ENCODE data around the gene CFAP61.

Gene CFAP61

GRCh38 chr20:20160520-20160919 lies 108.2 kb downstream of the CFAP61 start:
- Mint-ChIP-seq H3K36me3 (no peaks in the 10 kb centered on the region), H3K4me3 (no peak overlapping the region), H3K9me3 (no peaks in the 10 kb centered on the region), H3K27ac (no peak overlapping the region), H3K4me1 (peaks cover 7% of the 10 kb centered on the region)
- DNase-seq (ENCODE audit: low spot score in 2 of 2) (no peak), ATAC-seq (no peak)

- peaks cover 7% of the 10 kb centered on the region for H3K4me1 Mint-ChIP-seq
- H3K9me3 Mint-ChIP-seq, result no peaks in the 10 kb centered on the region
- H3K36me3 Mint-ChIP-seq, result no peaks in the 10 kb centered on the region
- ATAC-seq, result no peak
- H3K27ac Mint-ChIP-seq, result no peak overlapping the region
- DNase-seq (ENCODE audit: low spot score in 2 of 2), result no peak
- H3K4me3 Mint-ChIP-seq, result no peak overlapping the region
These were observed 109.3 kb downstream of the CFAP61 start for GRCh38 chr20:20161611-20162010.

- H3K9me3 Mint-ChIP-seq, result peaks cover 2% of the 10 kb centered on the region
- ATAC-seq (no peak), DNase-seq (ENCODE audit: low spot score in 2 of 2) (no peak)
- no peaks in the 10 kb centered on the region for H3K4me1 Mint-ChIP-seq
- no peaks in the 10 kb centered on the region for H3K36me3 Mint-ChIP-seq
- no peak overlapping the region for H3K27ac Mint-ChIP-seq
- no peak overlapping the region for H3K4me3 Mint-ChIP-seq
These were observed 115.4 kb downstream of the CFAP61 start for GRCh38 chr20:20167698-20168097.

GRCh38 chr20:20173254-20173653 lies 120.9 kb downstream of the CFAP61 start:
- Mint-ChIP-seq H3K4me1 (no peaks in the 10 kb centered on the region), H3K27ac (no peak overlapping the region), H3K4me3 (no peak overlapping the region), H3K9me3 (peaks cover 2% of the 10 kb centered on the region), H3K36me3 (no peaks in the 10 kb centered on the region)
- DNase-seq (ENCODE audit: low spot score in 2 of 2) (no peak), ATAC-seq (no peak)

GRCh38 chr20:20174089-20174835 lies 121.9 kb downstream of the CFAP61 start:
- DNase-seq (ENCODE audit: low spot score in 2 of 2) (no peak), ATAC-seq (no peak)
- Mint-ChIP-seq H3K36me3 (no peaks in the 10 kb centered on the region), H3K4me3 (no peak overlapping the region), H3K9me3 (peaks cover 2% of the 10 kb centered on the region), H3K27ac (no peak overlapping the region), H3K4me1 (peaks cover 1% of the 10 kb centered on the region)

- Mint-ChIP-seq H3K4me3 (no peak overlapping the region), H3K36me3 (no peaks in the 10 kb centered on the region), H3K9me3 (peaks cover 5% of the 10 kb centered on the region), H3K4me1 (peaks cover 23% of the 10 kb centered on the region), H3K27ac (no peak overlapping the region)
- ATAC-seq (no peak), DNase-seq (ENCODE audit: low spot score in 2 of 2) (no peak)
These were observed 129.0 kb downstream of the CFAP61 start for GRCh38 chr20:20181322-20181721.

GRCh38 chr20:20184149-20184548 lies 131.8 kb downstream of the CFAP61 start:
- H3K4me3 Mint-ChIP-seq, result no peak overlapping the region
- no peak overlapping the region for H3K27ac Mint-ChIP-seq
- H3K4me1 Mint-ChIP-seq, result peaks cover 28% of the 10 kb centered on the region
- DNase-seq (ENCODE audit: low spot score in 2 of 2) (peak in 1 of 2 donors; percentile 50), ATAC-seq (no peak)
- peaks cover 5% of the 10 kb centered on the region for H3K9me3 Mint-ChIP-seq
- H3K36me3 Mint-ChIP-seq, result no peaks in the 10 kb centered on the region

- no peak for DNase-seq (ENCODE audit: low spot score in 2 of 2)
- no peak for ATAC-seq
- Mint-ChIP-seq H3K27ac (no peak overlapping the region), H3K9me3 (peaks cover 2% of the 10 kb centered on the region), H3K4me3 (no peak overlapping the region), H3K36me3 (no peaks in the 10 kb centered on the region), H3K4me1 (peaks cover 22% of the 10 kb centered on the region)
These were observed 132.4 kb downstream of the CFAP61 start for GRCh38 chr20:20184706-20185105.

- Mint-ChIP-seq H3K4me3 (no peak overlapping the region), H3K36me3 (no peaks in the 10 kb centered on the region), H3K27ac (no peak overlapping the region), H3K4me1 (peaks cover 16% of the 10 kb centered on the region), H3K9me3 (peaks cover 2% of the 10 kb centered on the region)
- DNase-seq (ENCODE audit: low spot score in 2 of 2) (no peak), ATAC-seq (peak; percentile 45)
These were observed 136.3 kb downstream of the CFAP61 start for GRCh38 chr20:20188647-20189046.

- no peaks in the 10 kb centered on the region for H3K36me3 Mint-ChIP-seq
- H3K9me3 Mint-ChIP-seq, result no peaks in the 10 kb centered on the region
- no peak overlapping the region for H3K27ac Mint-ChIP-seq
- ATAC-seq (no peak), DNase-seq (ENCODE audit: low spot score in 2 of 2) (no peak)
- no peak overlapping the region for H3K4me3 Mint-ChIP-seq
- H3K4me1 Mint-ChIP-seq, result peaks cover 16% of the 10 kb centered on the region
These were observed 140.0 kb downstream of the CFAP61 start for GRCh38 chr20:20192366-20192765.

GRCh38 chr20:20195021-20195705 lies 142.8 kb downstream of the CFAP61 start:
- no peak overlapping the region for H3K27ac Mint-ChIP-seq
- peaks cover 11% of the 10 kb centered on the region for H3K4me1 Mint-ChIP-seq
- DNase-seq (ENCODE audit: low spot score in 2 of 2) (no peak), ATAC-seq (no peak)
- no peak overlapping the region for H3K4me3 Mint-ChIP-seq
- H3K9me3 Mint-ChIP-seq, result no peaks in the 10 kb centered on the region
- H3K36me3 Mint-ChIP-seq, result no peaks in the 10 kb centered on the region

GRCh38 chr20:20196610-20197009 lies 144.3 kb downstream of the CFAP61 start:
- DNase-seq (ENCODE audit: low spot score in 2 of 2) (no peak), ATAC-seq (no peak)
- Mint-ChIP-seq H3K9me3 (no peaks in the 10 kb centered on the region), H3K27ac (no peak overlapping the region), H3K4me3 (no peak overlapping the region), H3K4me1 (peaks cover 11% of the 10 kb centered on the region), H3K36me3 (no peaks in the 10 kb centered on the region)

GRCh38 chr20:20198011-20198410 lies 145.7 kb downstream of the CFAP61 start:
- no peaks in the 10 kb centered on the region for H3K36me3 Mint-ChIP-seq
- H3K4me1 Mint-ChIP-seq, result peaks cover under 1% of the 10 kb centered on the region
- DNase-seq (ENCODE audit: low spot score in 2 of 2), result no peak
- H3K4me3 Mint-ChIP-seq, result no peak overlapping the region
- no peaks in the 10 kb centered on the region for H3K9me3 Mint-ChIP-seq
- H3K27ac Mint-ChIP-seq, result no peak overlapping the region
- ATAC-seq, result no peak

GRCh38 chr20:20199361-20200160 lies 147.2 kb downstream of the CFAP61 start:
- no peaks in the 10 kb centered on the region for H3K36me3 Mint-ChIP-seq
- H3K9me3 Mint-ChIP-seq, result no peaks in the 10 kb centered on the region

GRCh38 chr20:20201124-20201523 lies 148.8 kb downstream of the CFAP61 start:
- Mint-ChIP-seq H3K9me3 (no peaks in the 10 kb centered on the region), H3K36me3 (no peaks in the 10 kb centered on the region), H3K4me3 (no peak overlapping the region), H3K27ac (no peak overlapping the region), H3K4me1 (no peaks in the 10 kb centered on the region)
- no peak for DNase-seq (ENCODE audit: low spot score in 2 of 2)
- no peak for ATAC-seq

More at GRCh38 chr20:20199361-20200160, 147.2 kb downstream of the CFAP61 start:
- H3K27ac Mint-ChIP-seq, result no peak overlapping the region
- DNase-seq (ENCODE audit: low spot score in 2 of 2), result no peak
- H3K4me3 Mint-ChIP-seq, result no peak overlapping the region
- no peaks in the 10 kb centered on the region for H3K4me1 Mint-ChIP-seq
- ATAC-seq, result no peak
